PC-9 (cell line): ENCODE data around the gene CKS1B. TPM values are rescaled to one million over a fixed set of nuclear protein-coding genes. Genes with fewer than 3 reads are reported as not detected.

Experiments
- BruUV-seq: library from RNA; stranded (reverse); fragments of 400-500 nt; replicated peaks from 2 replicates; lab custom pipeline; 2021; lab: Mats Ljungman, UMichigan
- CTCF ChIA-PET: fragments of 300-600 bp; sonication (Branson Sonifier 250); formaldehyde crosslinking; loops from one replicate; lab custom pipeline; 2022; ENCODE audit warnings: antibody characterized with exemption; lab: Charles Lee
- POLR2A ChIA-PET: fragments of 300-600 bp; sonication (Branson Sonifier 250); formaldehyde crosslinking; loops from one replicate; lab custom pipeline; 2022; ENCODE audit warnings: antibody characterized with exemption; ENCODE audit not compliant: unreplicated experiment; lab: Charles Lee
- DNase-seq, 2 experiments: peaks; one replicate each; pipeline versions ENCODE4 v3.0.0 to v3.0.0-alpha.2; 2015 to 2022; ENCODE audit warnings: mixed read lengths in 1 of 2
- H2AFZ ChIP-seq: fragments of 200-600 bp; sonication (generic); 2 replicates; pipeline ENCODE4 v1.8.1; 2017; ENCODE audit warnings: antibody characterized with exemption
- H3F3A ChIP-seq: fragments of 200-600 bp; sonication (generic); 2 replicates; pipeline ENCODE4 v1.8.1; 2017; ENCODE audit warnings: antibody characterized with exemption, mild to moderate bottlenecking, low read depth; ENCODE audit not compliant: insufficient read depth
- H3K27ac ChIP-seq: fragments of 200-600 bp; sonication (generic); 2 replicates; pipeline ENCODE4 v1.6.1; 2016; ENCODE audit warnings: mixed run types
- H3K27me3 ChIP-seq: fragments of 200-600 bp; sonication (generic); 2 replicates; pipeline ENCODE4 v1.6.1; 2016; ENCODE audit warnings: low read depth, mixed run types; ENCODE audit not compliant: insufficient read depth
- H3K36me3 ChIP-seq: fragments of 200-600 bp; sonication (generic); 2 replicates; pipeline ENCODE4 v1.6.1; 2016; ENCODE audit warnings: low read depth, mixed run types
- H3K4me1 ChIP-seq: fragments of 200-600 bp; sonication (generic); replicated peaks from 2 replicates; pipeline ENCODE4 v1.6.1; 2016; ENCODE audit warnings: mixed run types; ENCODE audit not compliant: insufficient read depth
- H3K4me2 ChIP-seq: fragments of 200-600 bp; sonication (generic); 2 replicates; pipeline ENCODE4 v1.6.1; 2017; ENCODE audit warnings: mixed run types
- H3K4me3 ChIP-seq: fragments of 200-600 bp; sonication (generic); 2 replicates; pipeline ENCODE4 v1.6.1; 2016; ENCODE audit warnings: mixed run types
- H3K79me2 ChIP-seq: fragments of 200-600 bp; sonication (generic); 2 replicates; pipeline ENCODE4 v1.6.1; 2017; ENCODE audit warnings: low read depth, mixed run types
- H3K9me2 ChIP-seq: fragments of 200-600 bp; sonication (generic); 2 replicates; pipeline ENCODE4 v1.8.1; 2017; ENCODE audit warnings: mild to moderate bottlenecking; ENCODE audit not compliant: insufficient read depth
- H3K9me3 ChIP-seq: fragments of 200-600 bp; sonication (generic); 2 replicates; pipeline ENCODE4 v1.8.1; 2016; ENCODE audit warnings: low read depth; ENCODE audit not compliant: insufficient read depth
- H4K20me1 ChIP-seq: fragments of 200-600 bp; sonication (generic); 2 replicates; pipeline ENCODE4 v1.8.1; 2017; ENCODE audit not compliant: insufficient read depth
- EZH2 ChIP-seq: fragments of 200-600 bp; sonication (generic); IDR thresholded peaks from 2 replicates; pipeline ENCODE4 v1.8.0; 2017; ENCODE audit warnings: antibody characterized with exemption, low read depth
- intact Hi-C: fragments of 100-400 bp; cut with micrococcal nuclease; formaldehyde crosslinking; loops from one replicate; pipeline ENCODE4 v1.10.0; 2022; ENCODE audit not compliant: unreplicated experiment
- total RNA-seq: library from RNA; stranded (reverse); gene quantifications from 2 replicates; pipeline ENCODE4 v1.2.3, GENCODE V29; 2021
- TF ChIP-seq, protein P1 (sequence below): fragments of 200-600 bp; sonication (generic); conservative IDR thresholded peaks from 2 replicates; pipeline ENCODE4 v1.6.1; 2017; ENCODE audit warnings: mixed run types, antibody characterized with exemption, mild to moderate bottlenecking, moderate library complexity

Gene CKS1B
- total RNA-seq, 1 experiment from 2014 or later = 236 TPM

DNA sequence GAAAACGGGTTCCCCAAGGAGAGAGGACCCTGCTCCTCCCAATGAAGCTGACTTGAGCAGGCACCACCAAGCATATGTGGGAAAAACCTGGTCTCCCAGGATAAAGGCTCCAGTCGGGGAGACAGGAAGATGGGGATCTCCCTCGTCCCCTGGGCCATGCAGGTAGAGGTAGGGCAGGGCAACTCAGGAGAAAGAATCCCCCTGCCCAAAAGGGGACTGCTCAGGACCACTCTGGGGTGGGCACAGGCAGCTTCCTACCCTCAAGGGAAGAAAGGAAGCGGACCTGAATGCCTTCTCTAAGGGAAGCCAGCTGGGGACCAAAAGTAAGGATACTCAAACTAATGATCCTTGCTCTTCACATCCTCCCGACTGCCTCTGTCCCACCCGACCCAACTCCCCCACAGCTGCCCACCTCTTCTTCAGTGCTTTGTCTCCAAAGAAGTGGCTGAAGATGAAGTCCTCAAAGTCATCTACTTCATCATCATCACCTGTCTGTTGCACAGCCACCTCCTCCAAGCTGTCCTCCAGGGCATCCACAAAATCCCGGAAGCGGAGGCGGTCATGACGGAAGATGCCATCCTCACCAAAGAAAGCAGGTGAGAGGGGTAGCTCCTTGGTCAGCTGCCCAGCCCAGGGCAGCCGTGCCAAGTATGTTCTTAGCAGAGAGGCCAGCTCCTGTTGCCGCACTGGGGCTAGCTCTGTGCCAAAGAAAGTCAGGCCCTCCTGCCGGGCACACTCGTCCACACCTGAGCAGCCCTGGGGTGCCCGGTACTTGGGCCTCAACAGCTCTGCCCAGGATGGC, 29.1 kb upstream of the CKS1B start:
- no peaks in the 10 kb centered on the region for H3K27me3 ChIP-seq
- TF ChIP-seq, protein P1, sequence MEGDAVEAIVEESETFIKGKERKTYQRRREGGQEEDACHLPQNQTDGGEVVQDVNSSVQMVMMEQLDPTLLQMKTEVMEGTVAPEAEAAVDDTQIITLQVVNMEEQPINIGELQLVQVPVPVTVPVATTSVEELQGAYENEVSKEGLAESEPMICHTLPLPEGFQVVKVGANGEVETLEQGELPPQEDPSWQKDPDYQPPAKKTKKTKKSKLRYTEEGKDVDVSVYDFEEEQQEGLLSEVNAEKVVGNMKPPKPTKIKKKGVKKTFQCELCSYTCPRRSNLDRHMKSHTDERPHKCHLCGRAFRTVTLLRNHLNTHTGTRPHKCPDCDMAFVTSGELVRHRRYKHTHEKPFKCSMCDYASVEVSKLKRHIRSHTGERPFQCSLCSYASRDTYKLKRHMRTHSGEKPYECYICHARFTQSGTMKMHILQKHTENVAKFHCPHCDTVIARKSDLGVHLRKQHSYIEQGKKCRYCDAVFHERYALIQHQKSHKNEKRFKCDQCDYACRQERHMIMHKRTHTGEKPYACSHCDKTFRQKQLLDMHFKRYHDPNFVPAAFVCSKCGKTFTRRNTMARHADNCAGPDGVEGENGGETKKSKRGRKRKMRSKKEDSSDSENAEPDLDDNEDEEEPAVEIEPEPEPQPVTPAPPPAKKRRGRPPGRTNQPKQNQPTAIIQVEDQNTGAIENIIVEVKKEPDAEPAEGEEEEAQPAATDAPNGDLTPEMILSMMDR = no peak
- no peak for TF ChIP-seq EZH2
- CTCF ChIA-PET = no interaction called here
- BruUV-seq = no TSS peak
- H3K4me1 ChIP-seq = peaks cover 12% of the 10 kb centered on the region; the same call in 1 of the 2 replicates
- no peak overlapping the region for H3K4me2 ChIP-seq
- H3F3A ChIP-seq = no peaks in the 10 kb centered on the region
- no peak overlapping the region for H3K27ac ChIP-seq
- H3K36me3 ChIP-seq = no peaks in the 10 kb centered on the region
- H3K79me2 ChIP-seq = no peaks in the 10 kb centered on the region
- no peaks in the 10 kb centered on the region for H4K20me1 ChIP-seq
- H3K9me2 ChIP-seq = no peaks in the 10 kb centered on the region
- no peak overlapping the region for H2AFZ ChIP-seq
- POLR2A ChIA-PET = no interaction called here
- intact Hi-C loops = no loop called here
- no peaks in the 10 kb centered on the region for H3K9me3 ChIP-seq
- H3K4me3 ChIP-seq = no peak overlapping the region
- no peak for DNase-seq

DNA sequence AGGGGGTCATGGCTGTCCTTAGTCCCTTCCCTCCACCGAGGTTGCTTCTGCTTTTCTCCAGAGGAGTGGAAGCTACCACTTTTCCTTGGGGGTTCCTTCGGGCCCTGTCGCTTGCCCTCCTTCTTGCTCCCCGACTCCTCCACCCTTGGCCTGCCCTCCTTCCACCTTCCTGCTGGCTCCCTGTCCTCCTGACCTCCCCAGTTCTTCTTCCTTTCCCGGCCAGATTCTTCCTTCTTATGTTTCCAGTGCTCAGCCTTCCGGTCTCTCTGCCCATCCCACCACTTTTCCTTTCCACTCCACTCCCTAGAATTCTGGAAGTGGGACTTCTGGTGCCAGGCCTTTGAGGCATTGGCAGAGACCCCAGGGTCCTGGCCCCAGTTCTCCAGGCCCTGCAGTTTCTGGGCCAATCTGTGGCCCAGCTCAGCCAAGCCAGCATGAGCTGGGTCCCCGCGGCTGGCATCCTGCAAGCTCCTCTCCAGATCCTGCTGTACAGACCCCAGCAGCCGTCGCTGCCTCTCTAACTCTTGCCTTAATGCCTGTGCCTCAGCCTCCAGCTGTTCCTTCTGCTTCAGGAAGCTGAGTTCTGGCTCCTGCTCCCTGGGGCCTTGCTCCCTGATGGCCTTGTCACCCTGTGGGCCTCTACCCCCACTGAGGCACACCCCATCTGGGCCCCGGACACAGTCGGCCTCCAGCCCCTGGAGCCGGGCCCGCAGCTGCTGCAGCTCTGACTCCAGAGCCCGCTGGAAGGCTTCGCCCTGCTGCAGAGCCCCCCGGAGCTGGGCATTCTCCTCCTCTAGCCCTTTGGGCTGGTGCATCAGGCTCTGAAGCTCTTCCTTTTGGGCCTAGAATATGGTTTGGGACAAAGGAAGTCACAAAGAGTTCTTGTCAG, 28.3 kb upstream of the CKS1B start:
- H4K20me1 ChIP-seq = no peaks in the 10 kb centered on the region
- no peak overlapping the region for H3K27ac ChIP-seq
- no peak overlapping the region for H2AFZ ChIP-seq
- TF ChIP-seq, protein P1 = no peak
- TF ChIP-seq EZH2 = no peak
- H3K9me3 ChIP-seq = no peaks in the 10 kb centered on the region
- BruUV-seq = TSS peak; percentile 29
- H3K4me1 ChIP-seq = peaks cover 12% of the 10 kb centered on the region; the same call in 1 of the 2 replicates
- H3K27me3 ChIP-seq = no peaks in the 10 kb centered on the region
- POLR2A ChIA-PET = no interaction called here
- no peak overlapping the region for H3K4me2 ChIP-seq
- H3K79me2 ChIP-seq = no peaks in the 10 kb centered on the region
- intact Hi-C loops = no loop called here
- H3K36me3 ChIP-seq = no peaks in the 10 kb centered on the region
- no peak overlapping the region for H3K4me3 ChIP-seq
- no peak for DNase-seq
- CTCF ChIA-PET = no interaction called here
- H3K9me2 ChIP-seq = no peaks in the 10 kb centered on the region
- no peaks in the 10 kb centered on the region for H3F3A ChIP-seq

DNA sequence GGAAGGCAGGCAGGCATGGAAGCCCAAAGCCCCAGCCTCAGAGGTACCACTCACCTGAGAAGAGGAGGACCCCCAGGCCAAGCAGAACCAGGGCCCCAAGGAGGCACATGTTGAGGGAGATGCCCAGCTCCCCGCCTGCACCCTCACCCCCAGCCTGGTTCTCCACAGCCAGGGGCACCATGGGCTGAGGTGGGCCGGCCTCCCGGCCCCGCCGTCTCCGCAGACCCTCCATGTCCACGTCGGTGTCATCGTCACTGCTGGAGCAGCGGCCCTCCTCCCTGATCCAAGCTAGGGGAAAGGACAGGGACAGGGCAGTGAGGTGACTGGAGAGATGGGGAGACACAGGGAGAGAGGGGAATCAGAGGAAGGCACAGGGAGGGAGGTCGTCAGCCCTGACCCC, 26.4 kb upstream of the CKS1B start:
- Histone ChIP-seq H3F3A (no peaks in the 10 kb centered on the region), H3K9me2 (no peaks in the 10 kb centered on the region), H3K9me3 (no peaks in the 10 kb centered on the region), H3K27ac (no peak overlapping the region), H3K4me3 (no peak overlapping the region), H4K20me1 (no peaks in the 10 kb centered on the region), H2AFZ (no peak overlapping the region), H3K4me1 (no peaks in the 10 kb centered on the region), H3K36me3 (no peaks in the 10 kb centered on the region), H3K27me3 (no peaks in the 10 kb centered on the region), H3K4me2 (no peak overlapping the region), H3K79me2 (no peaks in the 10 kb centered on the region)
- DNase-seq = no peak
- intact Hi-C loops = no loop called here
- no peak for TF ChIP-seq EZH2
- no TSS peak for BruUV-seq
- POLR2A ChIA-PET = no interaction called here
- CTCF ChIA-PET = interaction anchor here (0.5 kb wide), 1 partner anchor 598 kb away, joined by 3 read pairs; no protein-coding TSS in a partner anchor
